B cell (primary cell): ENCODE results near the gene ZER1.

Experiments
- CTCF ChIP-seq: fragments of 200-600 bp; IDR thresholded peaks from one replicate; pipeline ENCODE4 v1.8.0; 2022; ENCODE audit warnings: antibody characterized with exemption, mild to moderate bottlenecking
- EZH2 ChIP-seq: IDR thresholded peaks from 2 replicates; pipeline ENCODE4 v1.6.1; 2012; ENCODE audit warnings: borderline replicate concordance, low read depth, mild to moderate bottlenecking, moderate library complexity, low read length; ENCODE audit not compliant: insufficient read depth, poor library complexity, severe bottlenecking

DNA sequence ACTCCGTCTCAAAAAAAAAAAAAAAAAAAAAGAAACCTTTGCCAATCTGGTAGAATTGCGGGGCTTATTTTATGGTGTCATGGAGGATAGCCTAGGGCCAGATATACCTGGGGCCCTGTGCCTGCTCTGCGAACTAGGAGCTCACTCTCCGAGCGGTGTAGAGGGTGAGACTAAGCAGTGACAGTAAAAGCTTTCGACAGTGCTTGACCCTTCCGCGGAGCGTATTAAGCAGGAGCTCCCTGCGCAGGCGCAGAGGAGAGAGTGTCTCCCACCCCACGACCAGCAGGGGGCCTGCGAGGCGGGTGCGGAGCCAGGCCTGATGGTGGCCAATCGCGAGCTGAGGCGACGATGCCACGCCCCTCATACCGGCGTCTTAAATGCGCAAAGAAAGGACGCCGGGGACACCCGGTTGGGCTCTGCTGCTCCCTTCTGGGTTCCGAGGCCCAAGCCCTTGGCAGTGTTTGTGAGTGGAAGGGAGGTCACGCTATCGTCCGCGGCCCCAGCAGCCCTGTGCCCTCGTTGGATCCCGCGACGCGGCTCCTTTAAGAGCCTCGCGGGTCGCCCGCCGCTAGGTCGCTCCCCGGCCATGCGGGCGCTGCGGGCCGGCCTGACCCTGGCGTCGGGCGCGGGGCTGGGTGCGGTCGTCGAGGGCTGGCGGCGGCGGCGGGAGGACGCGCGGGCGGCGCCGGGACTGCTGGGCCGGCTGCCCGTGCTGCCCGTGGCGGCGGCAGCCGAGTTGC, 46.5 kb upstream of the ZER1 start, which contains the start of gene ENDOG:
- TF ChIP-seq CTCF (peak; percentile 95), EZH2 (no peak)
